CMK (cell line): ENCODE measurements around the gene YPEL2.
"Not testable (repeated sequence)": the region's sequence is repeated elsewhere in the genome, so short reads cannot be mapped to it uniquely, and the experiment has no call there.

Experiments
- DNase-seq: peaks from one replicate; pipeline ENCODE4 v3.0.0-alpha.2; 2010; ENCODE audit warnings: low read depth

YPEL2 gene

GRCh38 chr17:59377410-59377809 lies 46.0 kb downstream of the YPEL2 start:
- no peak for DNase-seq

- DNase-seq: no peak
These were observed 47.2 kb downstream of the YPEL2 start for GRCh38 chr17:59378675-59379074.

- no peak for DNase-seq
These were observed 49.0 kb downstream of the YPEL2 start for GRCh38 chr17:59380474-59380873.

GRCh38 chr17:59381716-59382570 lies 50.5 kb downstream of the YPEL2 start:
- no peak for DNase-seq

- DNase-seq: no peak
These were observed 52.4 kb downstream of the YPEL2 start for GRCh38 chr17:59383893-59384292.

GRCh38 chr17:59387351-59388068 lies 56.1 kb downstream of the YPEL2 start:
- no peak for DNase-seq

GRCh38 chr17:59388069-59388556 lies 56.7 kb downstream of the YPEL2 start:
- DNase-seq: no peak

GRCh38 chr17:59389066-59389465 lies 57.6 kb downstream of the YPEL2 start:
- no peak for DNase-seq

GRCh38 chr17:59391021-59391420 lies 59.6 kb downstream of the YPEL2 start:
- DNase-seq: no peak

GRCh38 chr17:59392973-59393679 lies 61.7 kb downstream of the YPEL2 start:
- no peak for DNase-seq

- not testable (repeated sequence) for DNase-seq
These were observed 62.4 kb downstream of the YPEL2 start for GRCh38 chr17:59393742-59394410.

GRCh38 chr17:59396134-59396826 lies 64.8 kb downstream of the YPEL2 start:
- DNase-seq: no peak

GRCh38 chr17:59397316-59398073 lies 66.0 kb downstream of the YPEL2 start:
- no peak for DNase-seq

GRCh38 chr17:59399914-59400313 lies 68.5 kb downstream of the YPEL2 start:
- no peak for DNase-seq

- DNase-seq: no peak
These were observed 69.4 kb downstream of the YPEL2 start for GRCh38 chr17:59400858-59401257.

GRCh38 chr17:59401274-59401673 lies 69.8 kb downstream of the YPEL2 start:
- no peak for DNase-seq

- no peak for DNase-seq
These were observed 70.3 kb downstream of the YPEL2 start for GRCh38 chr17:59401725-59402124.

GRCh38 chr17:59402760-59403159 lies 71.3 kb downstream of the YPEL2 start:
- no peak for DNase-seq

GRCh38 chr17:59404471-59404870 lies 73.0 kb downstream of the YPEL2 start:
- DNase-seq: no peak

GRCh38 chr17:59405944-59406705 lies 74.7 kb downstream of the YPEL2 start:
- DNase-seq: no peak
